Choroid plexus epithelial cell (primary cell): Measurements from ENCODE around the gene PRODH2.

Experiments used
- DNase-seq: peaks from one replicate; pipeline ENCODE4 v3.0.0-alpha.2; 2010; ENCODE audit warnings: low read depth
- H3K4me3 ChIP-seq: 2 replicates; pipeline ENCODE4 v1.5.1; 2011; ENCODE audit warnings: low read depth, mild to moderate bottlenecking, control low read depth, low read length, moderate library complexity
- TF ChIP-seq, protein P1 (sequence below): conservative IDR thresholded peaks from 2 replicates; pipeline ENCODE4 v1.5.1; 2011; ENCODE audit warnings: low read depth, mild to moderate bottlenecking, control low read depth, inconsistent platforms, low read length, moderate library complexity

Gene PRODH2

DNA sequence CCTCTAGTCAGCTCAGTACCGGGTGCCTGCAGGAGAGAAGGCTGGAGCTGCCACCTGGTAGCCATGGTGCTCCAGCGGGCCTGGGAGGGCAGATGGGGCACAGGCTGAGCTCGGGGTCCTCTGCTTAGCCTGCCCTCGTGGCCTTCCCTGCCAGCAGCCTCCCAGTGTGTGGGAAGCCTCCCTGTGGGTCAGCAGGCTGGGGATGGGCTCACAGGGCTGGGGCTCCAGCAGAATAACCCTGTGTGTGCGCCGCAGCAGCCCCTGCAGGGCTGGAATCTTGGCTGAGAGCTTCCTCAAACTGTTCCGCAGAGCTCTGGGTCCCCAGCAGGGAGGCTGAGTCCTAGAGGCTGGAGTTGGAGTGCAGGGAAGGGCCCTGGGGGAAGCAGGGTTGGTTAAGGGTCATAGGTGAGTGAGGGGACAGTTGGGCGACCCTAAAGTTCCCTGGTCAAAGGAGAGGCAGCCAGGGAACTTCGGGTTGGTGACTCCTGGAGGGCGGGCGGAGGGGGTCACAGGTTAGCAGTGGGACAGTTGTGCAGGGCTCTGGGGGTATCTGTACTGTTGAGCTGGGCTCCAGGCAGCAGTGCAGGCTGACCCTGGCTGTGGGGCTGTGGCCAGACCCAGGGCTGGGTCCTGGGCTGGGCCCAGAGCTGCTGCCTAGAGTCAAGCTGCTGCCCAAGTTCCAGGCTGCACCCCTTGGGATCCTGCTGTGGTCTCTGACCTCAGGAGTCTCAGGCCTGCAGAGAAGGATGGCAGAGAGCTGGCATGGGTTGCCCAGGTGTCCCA lies 23.3 kb downstream of the PRODH2 start:
- TF ChIP-seq, protein P1, sequence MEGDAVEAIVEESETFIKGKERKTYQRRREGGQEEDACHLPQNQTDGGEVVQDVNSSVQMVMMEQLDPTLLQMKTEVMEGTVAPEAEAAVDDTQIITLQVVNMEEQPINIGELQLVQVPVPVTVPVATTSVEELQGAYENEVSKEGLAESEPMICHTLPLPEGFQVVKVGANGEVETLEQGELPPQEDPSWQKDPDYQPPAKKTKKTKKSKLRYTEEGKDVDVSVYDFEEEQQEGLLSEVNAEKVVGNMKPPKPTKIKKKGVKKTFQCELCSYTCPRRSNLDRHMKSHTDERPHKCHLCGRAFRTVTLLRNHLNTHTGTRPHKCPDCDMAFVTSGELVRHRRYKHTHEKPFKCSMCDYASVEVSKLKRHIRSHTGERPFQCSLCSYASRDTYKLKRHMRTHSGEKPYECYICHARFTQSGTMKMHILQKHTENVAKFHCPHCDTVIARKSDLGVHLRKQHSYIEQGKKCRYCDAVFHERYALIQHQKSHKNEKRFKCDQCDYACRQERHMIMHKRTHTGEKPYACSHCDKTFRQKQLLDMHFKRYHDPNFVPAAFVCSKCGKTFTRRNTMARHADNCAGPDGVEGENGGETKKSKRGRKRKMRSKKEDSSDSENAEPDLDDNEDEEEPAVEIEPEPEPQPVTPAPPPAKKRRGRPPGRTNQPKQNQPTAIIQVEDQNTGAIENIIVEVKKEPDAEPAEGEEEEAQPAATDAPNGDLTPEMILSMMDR, result no peak
- no peak for DNase-seq
- H3K4me3 ChIP-seq, result no peak overlapping the region

DNA sequence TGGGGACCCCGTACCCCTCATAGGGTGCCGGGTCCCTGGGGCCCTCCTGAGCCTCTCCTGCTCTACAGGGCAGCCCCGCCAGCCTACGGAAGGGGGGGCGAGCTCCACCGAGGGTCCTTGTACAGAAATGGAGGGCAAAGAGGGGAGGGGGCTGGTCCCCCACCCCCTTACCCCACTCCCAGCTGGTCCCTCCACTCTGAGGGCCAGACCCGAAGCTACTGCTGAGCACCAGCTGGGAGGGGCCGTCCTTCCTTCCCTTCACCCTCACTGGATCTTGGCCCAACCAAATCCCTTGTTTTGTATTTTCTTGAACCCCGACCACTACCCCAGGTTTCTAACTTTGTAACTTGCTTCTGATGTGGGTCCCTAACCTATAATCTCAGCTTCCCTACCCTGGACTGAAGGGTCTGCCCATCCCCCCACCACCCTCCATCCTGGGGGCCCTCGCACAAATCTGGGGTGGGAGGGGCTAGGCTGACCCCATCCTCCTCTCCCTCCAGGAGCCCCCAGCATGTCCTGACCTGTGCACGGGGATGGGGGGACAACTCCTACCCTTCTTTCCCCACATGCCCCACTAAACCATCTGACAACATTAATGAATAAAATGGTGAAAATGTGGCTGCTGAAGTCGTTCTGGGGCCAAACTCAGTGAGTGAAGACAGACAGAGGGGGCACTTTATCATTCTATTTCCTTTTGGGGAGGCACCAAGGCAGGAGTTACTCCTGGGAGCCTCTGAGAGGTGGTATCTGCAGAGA lies 24.3 kb downstream of the PRODH2 start:
- TF ChIP-seq, protein P1, result no peak
- DNase-seq, result no peak
- no peak overlapping the region for H3K4me3 ChIP-seq

DNA sequence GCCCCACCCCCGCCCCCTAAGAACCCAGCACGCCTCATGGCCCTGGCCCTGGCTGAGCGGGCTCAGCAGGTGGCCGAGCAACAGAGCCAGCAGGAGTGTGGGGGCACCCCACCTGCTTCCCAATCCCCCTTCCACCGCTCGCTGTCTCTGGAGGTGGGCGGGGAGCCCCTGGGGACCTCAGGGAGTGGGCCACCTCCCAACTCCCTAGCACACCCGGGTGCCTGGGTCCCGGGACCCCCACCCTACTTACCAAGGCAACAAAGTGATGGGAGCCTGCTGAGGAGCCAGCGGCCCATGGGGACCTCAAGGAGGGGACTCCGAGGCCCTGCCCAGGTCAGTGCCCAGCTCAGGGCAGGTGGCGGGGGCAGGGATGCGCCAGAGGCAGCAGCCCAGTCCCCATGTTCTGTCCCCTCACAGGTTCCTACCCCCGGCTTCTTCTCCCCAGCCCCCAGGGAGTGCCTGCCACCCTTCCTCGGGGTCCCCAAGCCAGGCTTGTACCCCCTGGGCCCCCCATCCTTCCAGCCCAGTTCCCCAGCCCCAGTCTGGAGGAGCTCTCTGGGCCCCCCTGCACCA lies 25.3 kb downstream of the PRODH2 start:
- no peak overlapping the region for H3K4me3 ChIP-seq
- no peak for DNase-seq
- TF ChIP-seq, protein P1, result no peak

DNA sequence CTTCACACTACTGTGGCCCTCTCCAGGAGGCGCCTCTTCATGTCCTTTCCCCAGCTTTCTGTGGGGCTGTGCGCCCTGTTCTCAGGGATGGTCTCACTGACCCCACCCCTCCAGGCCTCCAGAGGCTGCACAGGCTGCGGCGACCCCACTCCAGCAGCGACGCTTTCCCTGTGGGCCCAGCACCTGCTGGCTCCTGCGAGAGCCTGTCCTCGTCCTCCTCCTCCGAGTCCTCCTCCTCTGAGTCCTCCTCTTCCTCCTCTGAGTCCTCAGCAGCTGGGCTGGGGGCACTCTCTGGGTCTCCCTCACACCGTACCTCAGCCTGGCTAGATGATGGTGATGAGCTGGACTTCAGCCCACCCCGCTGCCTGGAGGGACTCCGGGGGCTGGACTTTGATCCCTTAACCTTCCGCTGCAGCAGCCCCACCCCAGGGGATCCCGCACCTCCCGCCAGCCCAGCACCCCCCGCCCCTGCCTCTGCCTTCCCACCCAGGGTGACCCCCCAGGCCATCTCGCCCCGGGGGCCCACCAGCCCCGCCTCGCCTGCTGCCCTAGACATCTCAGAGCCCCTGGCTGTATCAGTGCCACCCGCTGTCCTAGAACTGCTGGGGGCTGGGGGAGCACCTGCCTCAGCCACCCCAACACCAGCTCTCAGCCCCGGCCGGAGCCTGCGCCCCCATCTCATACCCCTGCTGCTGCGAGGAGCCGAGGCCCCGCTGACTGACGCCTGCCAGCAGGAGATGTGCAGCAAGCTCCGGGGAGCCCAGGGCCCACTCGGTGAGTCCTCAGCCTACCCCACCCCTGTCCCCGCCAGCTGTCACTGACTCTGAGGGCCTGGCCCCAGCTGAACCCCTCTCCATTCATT lies 26.1 kb downstream of the PRODH2 start:
- no peak for DNase-seq
- no peak overlapping the region for H3K4me3 ChIP-seq
- TF ChIP-seq, protein P1, result no peak

DNA sequence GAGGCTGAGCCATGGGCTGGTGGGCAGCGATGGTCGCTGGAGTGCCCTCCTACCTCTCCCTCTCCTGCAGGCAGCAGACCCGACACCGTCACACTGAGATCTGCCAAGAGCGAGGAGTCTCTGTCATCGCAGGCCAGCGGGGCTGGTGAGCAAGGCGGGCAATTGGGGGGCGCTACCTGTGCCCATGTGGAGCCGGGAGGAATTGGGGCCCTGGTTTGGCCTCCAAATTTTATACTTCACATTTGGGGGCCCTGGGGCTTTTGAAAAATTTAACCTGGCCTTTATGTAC lies 27.4 kb downstream of the PRODH2 start:
- no peak for DNase-seq
- no peak overlapping the region for H3K4me3 ChIP-seq
- TF ChIP-seq, protein P1, result no peak

DNA sequence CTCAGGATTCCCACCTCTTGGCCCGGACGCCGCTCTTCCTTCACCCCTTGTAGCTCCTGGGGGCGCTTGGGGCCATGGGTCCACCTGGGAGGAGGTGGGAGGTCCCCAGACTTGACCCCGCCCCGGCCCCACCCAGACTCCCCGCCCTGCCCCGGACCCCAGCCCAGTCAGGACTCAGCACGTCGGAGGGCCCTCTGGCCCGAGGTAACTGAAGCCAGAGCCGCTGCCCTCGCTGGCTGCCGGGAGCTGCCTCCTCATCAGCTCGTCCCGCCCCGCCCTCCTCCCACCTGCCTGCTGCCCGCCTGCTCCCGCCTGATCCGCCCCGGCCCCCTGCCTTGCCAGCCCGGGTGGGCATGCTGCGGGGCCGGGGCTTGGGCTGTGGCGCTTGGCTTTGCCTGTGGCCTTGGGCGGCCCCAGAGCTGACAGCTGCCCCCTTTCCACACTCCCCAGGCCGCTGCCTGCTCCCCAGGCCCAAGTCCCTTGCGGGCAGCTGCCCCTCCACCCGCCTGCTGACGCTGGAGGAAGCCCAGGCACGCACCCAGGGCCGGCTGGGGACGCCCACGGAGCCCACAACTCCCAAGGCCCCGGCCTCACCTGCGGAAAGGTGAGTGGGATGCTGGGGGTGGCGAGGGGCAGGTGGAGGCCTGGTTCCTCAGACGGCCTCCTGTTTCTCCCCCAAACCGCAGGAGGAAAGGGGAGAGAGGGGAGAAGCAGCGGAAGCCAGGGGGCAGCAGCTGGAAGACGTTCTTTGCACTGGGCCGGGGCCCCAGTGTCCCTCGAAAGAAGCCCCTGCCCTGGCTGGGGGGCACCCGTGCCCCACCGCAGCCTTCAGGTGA lies 27.9 kb downstream of the PRODH2 start:
- no peak overlapping the region for H3K4me3 ChIP-seq
- DNase-seq, result no peak
- TF ChIP-seq, protein P1, result no peak
